Fibroblast of pulmonary artery (primary cell): Measurements from ENCODE around the gene NRTN.

ENCODE experiments used
- DNase-seq: peaks from one replicate; pipeline ENCODE4 v3.0.0-alpha.2; 2010; ENCODE audit warnings: low read depth
- H3K4me3 ChIP-seq: replicated peaks from 2 replicates; pipeline ENCODE4 v1.5.1; 2011; ENCODE audit warnings: low read depth, mild to moderate bottlenecking, control low read depth, low read length, moderate library complexity
- TF ChIP-seq, protein P1 (sequence below): IDR thresholded peaks from 2 replicates; pipeline ENCODE4 v1.5.1; 2011; ENCODE audit warnings: mild to moderate bottlenecking, control low read depth, low read length, inconsistent platforms; ENCODE audit errors: missing control alignments

Gene NRTN

DNA sequence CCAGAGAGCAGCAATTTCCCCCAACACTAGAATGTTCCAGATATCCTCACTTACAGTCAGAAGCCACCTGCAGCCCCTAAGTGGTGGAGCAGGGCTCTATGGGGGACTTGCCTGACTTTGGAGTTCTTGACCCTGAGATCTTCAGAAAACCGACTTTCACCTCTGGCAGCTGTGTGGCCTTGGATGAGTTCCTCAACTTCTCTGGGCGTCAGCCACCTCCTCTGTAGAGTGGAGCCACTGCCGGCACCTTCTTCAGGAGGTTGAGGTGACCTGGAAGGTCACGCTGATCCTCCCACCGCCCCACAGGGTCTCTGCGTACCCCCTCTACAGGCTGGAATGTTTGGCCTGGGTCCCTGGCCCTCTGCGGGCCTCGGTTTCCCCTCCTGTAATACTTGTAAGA, 72.6 kb downstream of the NRTN start:
- TF ChIP-seq, protein P1, sequence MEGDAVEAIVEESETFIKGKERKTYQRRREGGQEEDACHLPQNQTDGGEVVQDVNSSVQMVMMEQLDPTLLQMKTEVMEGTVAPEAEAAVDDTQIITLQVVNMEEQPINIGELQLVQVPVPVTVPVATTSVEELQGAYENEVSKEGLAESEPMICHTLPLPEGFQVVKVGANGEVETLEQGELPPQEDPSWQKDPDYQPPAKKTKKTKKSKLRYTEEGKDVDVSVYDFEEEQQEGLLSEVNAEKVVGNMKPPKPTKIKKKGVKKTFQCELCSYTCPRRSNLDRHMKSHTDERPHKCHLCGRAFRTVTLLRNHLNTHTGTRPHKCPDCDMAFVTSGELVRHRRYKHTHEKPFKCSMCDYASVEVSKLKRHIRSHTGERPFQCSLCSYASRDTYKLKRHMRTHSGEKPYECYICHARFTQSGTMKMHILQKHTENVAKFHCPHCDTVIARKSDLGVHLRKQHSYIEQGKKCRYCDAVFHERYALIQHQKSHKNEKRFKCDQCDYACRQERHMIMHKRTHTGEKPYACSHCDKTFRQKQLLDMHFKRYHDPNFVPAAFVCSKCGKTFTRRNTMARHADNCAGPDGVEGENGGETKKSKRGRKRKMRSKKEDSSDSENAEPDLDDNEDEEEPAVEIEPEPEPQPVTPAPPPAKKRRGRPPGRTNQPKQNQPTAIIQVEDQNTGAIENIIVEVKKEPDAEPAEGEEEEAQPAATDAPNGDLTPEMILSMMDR: no peak
- no peak overlapping the region for H3K4me3 ChIP-seq
- no peak for DNase-seq

DNA sequence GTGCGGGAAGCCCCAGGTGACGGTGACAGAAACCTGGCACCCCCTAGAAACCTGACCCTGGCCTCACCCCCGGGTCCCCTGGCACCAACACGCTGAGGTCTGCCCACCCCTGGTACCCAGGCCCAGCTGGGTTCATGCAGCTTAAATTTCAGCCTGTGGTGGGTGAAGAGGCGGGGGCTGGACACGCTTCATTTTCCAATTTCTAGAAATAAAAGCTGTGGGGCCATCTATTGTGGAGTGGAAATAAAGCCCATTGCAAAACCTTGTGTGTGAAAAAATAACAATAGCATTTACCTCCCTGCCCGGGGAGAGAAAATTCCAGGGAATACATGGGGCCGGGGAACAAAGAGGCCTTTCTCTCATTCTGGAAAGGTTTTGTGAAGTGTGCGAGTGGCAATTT, 73.0 kb downstream of the NRTN start:
- H3K4me3 ChIP-seq: no peak overlapping the region
- no peak for DNase-seq
- TF ChIP-seq, protein P1: no peak
